Transverse colon (tissue), 4 donors: ENCODE results near the gene YBX1. TPM values are rescaled to one million over a fixed set of nuclear protein-coding genes. Genes with fewer than 3 reads are reported as not detected.

ENCODE experiments used
- DNase-seq: peaks from one replicate; pipeline ENCODE4 v3.0.0-alpha.2; 2019
- H3K27ac ChIP-seq, 4 donors: fragments of 200-600 bp; sonication (generic); 2 replicates each; pipeline ENCODE4 v1.5.1; 2016 to 2018; ENCODE audit warnings: inconsistent platforms in 4 of 4
- H3K27me3 ChIP-seq: fragments of 200-600 bp; sonication (generic); 2 replicates; pipeline ENCODE4 v1.5.1; 2017; ENCODE audit warnings: inconsistent platforms
- H3K36me3 ChIP-seq, 4 donors: fragments of 200-600 bp; sonication (generic); 2 replicates each; pipeline ENCODE4 v1.5.1; 2017 to 2019; ENCODE audit warnings: inconsistent platforms in 4 of 4
- H3K4me1 ChIP-seq, 4 donors: fragments of 200-600 bp; sonication (generic); 2 replicates each; pipeline ENCODE4 v1.5.1; 2017 to 2020; ENCODE audit warnings: inconsistent platforms in 4 of 4
- H3K4me3 ChIP-seq, 4 donors: fragments of 200-600 bp; sonication (generic); 1 replicate in 1 of 4; 2 replicates in 3 of 4; pipeline versions ENCODE4 v1.5.1 to v1.6.1; 2017 to 2019; ENCODE audit warnings: inconsistent platforms in 4 of 4
- H3K9me3 ChIP-seq, 2 donors: fragments of 200-600 bp; sonication (generic); 2 replicates each; pipeline ENCODE4 v1.5.1; 2017 to 2019; ENCODE audit warnings: inconsistent platforms in 2 of 2
- CTCF ChIP-seq, 5 experiments: fragments of 200-600 bp in 3 of 5; fragments of 450-650 bp in 2 of 5; sonication (generic) in 3 of 5; IDR thresholded peaks; 1 replicate in 2 of 5; 2 replicates in 3 of 5; pipeline ENCODE4 v1.5.1; 2016 to 2017; ENCODE audit warnings: antibody characterized with exemption in 5 of 5, inconsistent platforms in 3 of 5, mild to moderate bottlenecking in 2 of 5, moderate library complexity in 1 of 5
- EP300 ChIP-seq: sonication (generic); formaldehyde crosslinking; IDR thresholded peaks from one replicate; pipeline ENCODE4 v1.6.1; 2017; ENCODE audit warnings: antibody characterized with exemption, low read depth
- POLR2A ChIP-seq: fragments of 450-650 bp; IDR thresholded peaks from one replicate; pipeline ENCODE4 v1.6.1; 2016; ENCODE audit warnings: antibody characterized with exemption, mild to moderate bottlenecking, moderate library complexity
- POLR2AphosphoS5 ChIP-seq, 3 donors: sonication (generic); formaldehyde crosslinking; IDR thresholded peaks; one replicate each; pipeline ENCODE4 v1.6.1; 2016; ENCODE audit warnings: antibody characterized with exemption in 3 of 3
- WGBS, 2 donors: methylation state at CpG; one replicate each; pipeline ENCODE4 v1.1.5; 2018; ENCODE audit warnings: low coverage in 1 of 2; 5-methylcytosine and 5-hydroxymethylcytosine counted together
- in situ Hi-C, 4 donors: fragments of 200-750 bp; cut with MboI; loops; one replicate each; pipeline versions ENCODE4 v1.15.0 to v1.15.1; 2017; ENCODE audit warnings: low sequenced_read_pairs in 3 of 4, low pct_ligation_motif_present in 1 of 4, low pct_unique_long_range_greater_than_20kb in 1 of 4
- intact Hi-C: fragments of 100-400 bp; cut with DNase I; formaldehyde crosslinking; loops from one replicate; pipeline ENCODE4 v1.15.1; 2023; ENCODE audit warnings: low total_unique reads
- total RNA-seq, 4 donors: library from RNA; depleted of rRNA; stranded (reverse); fragments of >200 nt; gene quantifications; one replicate each; pipeline ENCODE4 v1.1.0, GENCODE V29; 2016

Gene YBX1
- total RNA-seq, 4 donors from 2014 or later = 288 to 403 (median 380) TPM

DNA sequence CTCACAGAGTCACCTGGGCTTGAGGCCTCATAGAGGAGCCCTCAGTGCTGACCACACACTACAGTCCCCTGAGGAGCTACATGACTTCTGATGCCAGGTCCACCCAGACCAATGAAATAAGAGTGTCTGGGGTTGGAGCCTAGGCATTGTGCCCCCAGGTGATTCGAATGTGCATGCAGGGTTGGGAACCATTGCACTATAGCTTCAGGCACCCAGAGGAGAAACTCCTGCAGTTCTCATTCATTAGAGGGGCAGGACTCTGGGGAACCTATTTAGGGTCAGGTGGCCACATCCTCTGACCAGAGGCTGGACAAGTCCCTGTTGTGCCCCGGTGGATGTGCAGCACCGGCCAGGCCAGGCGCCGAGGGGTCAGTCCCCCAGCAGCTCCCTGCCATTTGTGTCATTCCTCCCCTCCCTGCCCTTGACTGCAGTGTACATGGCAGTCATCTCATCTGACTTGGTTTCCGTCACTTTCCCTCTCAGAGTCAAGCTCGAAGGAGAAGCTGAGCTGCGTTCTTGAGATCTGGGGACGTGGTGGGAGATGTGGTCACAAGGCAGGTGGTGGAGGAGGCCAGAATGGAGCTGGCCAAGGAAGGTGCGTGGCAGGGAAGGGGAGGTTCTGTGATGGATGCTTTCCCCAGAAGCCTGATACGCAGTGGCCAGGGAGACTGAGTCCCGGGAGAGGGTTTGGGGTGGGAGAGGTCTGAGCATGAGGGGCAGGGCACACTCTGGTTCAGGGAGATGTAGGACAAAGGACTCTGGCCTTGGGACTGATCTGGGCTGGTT, 51.4 kb downstream of the YBX1 start:
- no peaks in the 10 kb centered on the region for H3K9me3 ChIP-seq
- intact Hi-C loops (no loop called here), in situ Hi-C loops (loop anchor here in 2 of 4 donors (25.0 kb wide), 2 partner anchors 396 to 596 kb away; partner anchors contain the start of gene FOXJ3 (in 1 of the 2))
- TF ChIP-seq POLR2A (no peak), POLR2AphosphoS5 (IDR thresholded peaks at IDR 0.05) (no peak)
- no peak overlapping the region for H3K27ac ChIP-seq
- WGBS, 2 donors = 90% methylated on average over 6 to 12 of the region's 12 CpGs
- no peak for DNase-seq
- H3K36me3 ChIP-seq = no peaks in the 10 kb centered on the region
- no peak overlapping the region for H3K4me3 ChIP-seq
- H3K27me3 ChIP-seq = no peaks in the 10 kb centered on the region
- peaks cover 0 to 32% (median 13%) of the 10 kb centered on the region in 4 donors for H3K4me1 ChIP-seq

GRCh38 chr1:42734201-42735035, 52.2 kb downstream of the YBX1 start:
- in situ Hi-C loops = loop anchor here in 2 of 4 donors (25.0 kb wide), 2 partner anchors 397 to 597 kb away; partner anchors contain the start of gene FOXJ3 (in 1 of the 2)

GRCh38 chr1:42735056-42735455, 52.8 kb downstream of the YBX1 start:
- in situ Hi-C loops = loop anchor here in 2 of 4 donors (25.0 kb wide), 2 partner anchors 398 to 598 kb away; partner anchors contain the start of gene FOXJ3 (in 1 of the 2)
- 83 to 90% methylated on average over 3 to 10 of the region's 11 CpGs for whole genome bisulfite sequencing, 2 donors
- peaks cover 0 to 34% (median 13%) of the 10 kb centered on the region in 4 donors for H3K4me1 ChIP-seq
- no peak for TF ChIP-seq CTCF (IDR thresholded peaks at IDR 0.05)
- no peak for TF ChIP-seq POLR2AphosphoS5 (IDR thresholded peaks at IDR 0.05)
- no peak for TF ChIP-seq POLR2A
- no peak for TF ChIP-seq EP300
- DNase-seq = no peak
- no peaks in the 10 kb centered on the region for H3K9me3 ChIP-seq
- H3K36me3 ChIP-seq = no peaks in the 10 kb centered on the region
- intact Hi-C loops = no loop called here
- H3K27me3 ChIP-seq = no peaks in the 10 kb centered on the region
- no peak overlapping the region for H3K27ac ChIP-seq
- no peak overlapping the region for H3K4me3 ChIP-seq

More at GRCh38 chr1:42734201-42735035, 52.2 kb downstream of the YBX1 start:
- WGBS, 2 donors = 40 to 87% methylated on average over 1 to 7 of the region's 7 CpGs
- peaks cover 0 to 32% (median 13%) of the 10 kb centered on the region in 4 donors for H3K4me1 ChIP-seq
- intact Hi-C loops = no loop called here
- H3K9me3 ChIP-seq = no peaks in the 10 kb centered on the region
- H3K27ac ChIP-seq = no peak overlapping the region
- H3K4me3 ChIP-seq = no peak overlapping the region
- H3K36me3 ChIP-seq = no peaks in the 10 kb centered on the region
- no peaks in the 10 kb centered on the region for H3K27me3 ChIP-seq
- TF ChIP-seq EP300 = no peak
- TF ChIP-seq CTCF (IDR thresholded peaks at IDR 0.05) = no peak
- TF ChIP-seq POLR2A = no peak
- TF ChIP-seq POLR2AphosphoS5 (IDR thresholded peaks at IDR 0.05) = no peak
- no peak for DNase-seq

DNA sequence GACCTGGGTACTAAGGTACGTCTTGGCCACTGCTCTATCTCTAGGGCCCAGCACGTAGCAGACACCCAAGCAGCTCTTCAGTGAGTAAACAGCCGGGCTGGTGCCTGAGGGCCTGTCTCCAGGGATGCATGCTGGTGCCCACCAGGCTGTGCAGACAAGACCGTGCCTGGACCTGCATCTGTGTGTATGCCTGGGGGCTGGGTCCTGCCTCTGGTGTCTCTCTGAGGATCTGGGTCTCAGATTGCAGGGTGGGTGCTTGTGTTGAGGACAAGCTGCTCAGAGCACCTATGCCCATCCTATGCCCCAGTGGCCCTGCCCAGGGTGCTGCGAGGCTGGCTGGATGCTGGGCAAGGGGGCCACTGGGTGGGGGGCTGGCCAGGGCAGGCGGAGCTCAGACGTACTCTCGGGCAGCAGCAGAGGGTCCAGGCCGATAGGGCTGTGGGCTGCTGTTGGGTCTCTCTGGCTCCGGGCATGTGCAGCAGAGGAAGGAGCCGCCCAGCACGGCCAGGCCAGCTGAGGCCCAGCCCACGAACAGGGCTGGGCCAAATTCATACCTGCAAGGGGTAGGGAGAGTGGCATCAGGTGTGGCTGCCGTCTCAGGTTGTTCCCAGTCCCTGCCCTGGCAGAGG, 53.4 kb downstream of the YBX1 start:
- H3K27me3 ChIP-seq = no peaks in the 10 kb centered on the region
- in situ Hi-C loops (loop anchor here in 2 of 4 donors (25.0 kb wide), 2 partner anchors 398 to 598 kb away; partner anchors contain the start of gene FOXJ3 (in 1 of the 2)), intact Hi-C loops (no loop called here)
- no peaks in the 10 kb centered on the region for H3K9me3 ChIP-seq
- H3K4me3 ChIP-seq = no peak overlapping the region
- TF ChIP-seq EP300 = no peak
- TF ChIP-seq POLR2AphosphoS5 (IDR thresholded peaks at IDR 0.05) = no peak
- TF ChIP-seq POLR2A = no peak
- TF ChIP-seq CTCF (IDR thresholded peaks at IDR 0.05) = no peak
- peak overlapping the region in 3 of 4 donors; percentile 28 to 66 (median 43) for H3K27ac ChIP-seq
- peak; percentile 49 for DNase-seq
- WGBS, 2 donors = 73% methylated on average over 13 of the region's 14 CpGs; no CpG with 5 or more reads in 1 of the 2 donors
- peaks cover 0 to 39% (median 13%) of the 10 kb centered on the region in 4 donors for H3K4me1 ChIP-seq
- no peaks in the 10 kb centered on the region for H3K36me3 ChIP-seq
